KMS-11 (cell line): ENCODE data around the gene RAB15.

Source experiments
- H2AFZ ChIP-seq: fragments of 200-600 bp; sonication (generic); 2 replicates; pipeline ENCODE4 v1.6.1; 2016; ENCODE audit warnings: antibody characterized with exemption, mixed run types, low read depth
- H3K27ac ChIP-seq: fragments of 200-600 bp; sonication (generic); 2 replicates; pipeline ENCODE4 v1.6.1; 2016; ENCODE audit warnings: mild to moderate bottlenecking, mixed run types
- H3K27me3 ChIP-seq: fragments of 200-600 bp; sonication (generic); 2 replicates; pipeline ENCODE4 v1.6.1; 2017; ENCODE audit warnings: mild to moderate bottlenecking, low read depth, mixed run types, moderate library complexity; ENCODE audit not compliant: insufficient read depth
- H3K36me3 ChIP-seq: fragments of 200-600 bp; sonication (generic); 2 replicates; pipeline ENCODE4 v1.6.1; 2017; ENCODE audit warnings: mild to moderate bottlenecking, mixed run types; ENCODE audit not compliant: insufficient read depth
- H3K4me1 ChIP-seq: fragments of 200-600 bp; sonication (generic); 2 replicates; pipeline ENCODE4 v1.6.1; 2016; ENCODE audit warnings: mild to moderate bottlenecking, low read depth, mixed run types; ENCODE audit not compliant: poor library complexity, severe bottlenecking
- H3K4me2 ChIP-seq: fragments of 200-600 bp; sonication (generic); 2 replicates; pipeline ENCODE4 v1.7.0; 2016; ENCODE audit warnings: mild to moderate bottlenecking, mixed run types
- H3K4me3 ChIP-seq: fragments of 200-600 bp; sonication (generic); IDR thresholded peaks from 2 replicates; pipeline ENCODE4 v1.6.1; 2017; ENCODE audit warnings: low read depth, low read length, mixed read lengths; ENCODE audit not compliant: insufficient read depth
- H3K79me2 ChIP-seq: fragments of 200-600 bp; sonication (generic); 2 replicates; pipeline ENCODE4 v1.6.1; 2016; ENCODE audit warnings: low read depth, mixed run types; ENCODE audit not compliant: insufficient read depth
- H3K9ac ChIP-seq: fragments of 200-600 bp; sonication (generic); 2 replicates; pipeline ENCODE4 v1.6.1; 2016; ENCODE audit warnings: mild to moderate bottlenecking, mixed run types
- H4K20me1 ChIP-seq: fragments of 200-600 bp; sonication (generic); 2 replicates; pipeline ENCODE4 v1.6.1; 2016; ENCODE audit warnings: mild to moderate bottlenecking, mixed run types; ENCODE audit not compliant: insufficient read depth
- TF ChIP-seq, protein P1 (sequence below): fragments of 200-600 bp; sonication (generic); conservative IDR thresholded peaks from 2 replicates; pipeline ENCODE4 v1.6.1; 2017; ENCODE audit warnings: low read depth, mild to moderate bottlenecking, antibody characterized with exemption, low read length, moderate library complexity, mixed read lengths

The RAB15 gene

DNA sequence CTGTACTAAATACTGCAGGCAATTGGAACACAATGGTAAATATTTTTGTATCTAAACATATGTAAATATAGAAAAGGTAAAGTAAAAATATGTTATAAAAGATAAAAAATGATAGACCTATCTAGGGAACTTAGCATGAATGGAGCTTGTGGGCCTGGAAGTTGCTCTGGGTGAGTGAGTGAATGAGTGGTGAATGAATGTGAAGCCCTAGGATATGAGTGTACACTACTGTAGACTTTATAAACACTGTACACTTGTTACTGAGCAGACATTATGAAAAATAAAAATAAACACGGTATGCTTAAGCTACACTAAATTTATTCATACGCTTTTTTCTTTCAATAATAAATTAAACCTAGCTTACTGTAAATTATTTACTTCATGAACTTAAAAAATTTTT, 22.4 kb upstream of the RAB15 start:
- Histone ChIP-seq H4K20me1 (no peaks in the 10 kb centered on the region), H3K27me3 (no peaks in the 10 kb centered on the region), H3K79me2 (no peaks in the 10 kb centered on the region), H3K4me3 (no peak overlapping the region), H3K4me1 (peaks cover 8% of the 10 kb centered on the region), H3K4me2 (no peak overlapping the region), H3K36me3 (no peaks in the 10 kb centered on the region), H2AFZ (no peak overlapping the region), H3K27ac (no peak overlapping the region), H3K9ac (no peak overlapping the region)
- TF ChIP-seq, protein P1, sequence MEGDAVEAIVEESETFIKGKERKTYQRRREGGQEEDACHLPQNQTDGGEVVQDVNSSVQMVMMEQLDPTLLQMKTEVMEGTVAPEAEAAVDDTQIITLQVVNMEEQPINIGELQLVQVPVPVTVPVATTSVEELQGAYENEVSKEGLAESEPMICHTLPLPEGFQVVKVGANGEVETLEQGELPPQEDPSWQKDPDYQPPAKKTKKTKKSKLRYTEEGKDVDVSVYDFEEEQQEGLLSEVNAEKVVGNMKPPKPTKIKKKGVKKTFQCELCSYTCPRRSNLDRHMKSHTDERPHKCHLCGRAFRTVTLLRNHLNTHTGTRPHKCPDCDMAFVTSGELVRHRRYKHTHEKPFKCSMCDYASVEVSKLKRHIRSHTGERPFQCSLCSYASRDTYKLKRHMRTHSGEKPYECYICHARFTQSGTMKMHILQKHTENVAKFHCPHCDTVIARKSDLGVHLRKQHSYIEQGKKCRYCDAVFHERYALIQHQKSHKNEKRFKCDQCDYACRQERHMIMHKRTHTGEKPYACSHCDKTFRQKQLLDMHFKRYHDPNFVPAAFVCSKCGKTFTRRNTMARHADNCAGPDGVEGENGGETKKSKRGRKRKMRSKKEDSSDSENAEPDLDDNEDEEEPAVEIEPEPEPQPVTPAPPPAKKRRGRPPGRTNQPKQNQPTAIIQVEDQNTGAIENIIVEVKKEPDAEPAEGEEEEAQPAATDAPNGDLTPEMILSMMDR = no peak

DNA sequence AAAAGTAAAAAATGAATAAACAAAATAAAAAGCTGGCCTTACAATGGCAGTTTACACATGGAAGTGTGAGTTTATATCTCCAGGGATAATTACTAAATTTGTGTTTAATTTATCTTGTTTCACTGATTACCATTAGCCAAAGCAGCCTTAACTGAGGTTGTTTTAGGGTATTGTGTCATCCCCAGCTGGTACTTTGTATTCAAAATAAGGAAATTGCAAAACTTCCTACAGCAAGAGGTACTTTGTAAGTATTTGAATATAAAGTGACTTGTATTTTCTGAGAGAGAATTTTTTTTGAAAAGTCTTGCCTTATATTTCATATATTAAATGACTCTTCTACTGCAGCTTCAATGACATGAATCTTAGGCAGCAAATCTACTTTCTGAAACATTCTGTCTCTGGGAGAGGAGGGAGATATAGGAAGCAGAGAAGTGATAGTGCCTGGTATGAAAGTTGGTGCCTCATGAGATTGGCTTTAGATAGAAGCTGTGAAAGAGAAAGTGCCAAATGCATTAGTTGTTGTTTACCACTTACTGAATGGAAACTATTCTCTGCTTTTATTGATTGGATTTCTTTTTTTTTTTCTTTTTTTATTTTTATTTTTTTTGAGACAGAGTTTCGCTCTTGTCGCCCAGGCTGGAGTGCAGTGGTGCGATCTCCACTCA, 21.3 kb upstream of the RAB15 start:
- TF ChIP-seq, protein P1 = no peak
- Histone ChIP-seq H3K4me1 (peaks cover 8% of the 10 kb centered on the region), H3K27me3 (no peaks in the 10 kb centered on the region), H3K36me3 (no peaks in the 10 kb centered on the region), H3K9ac (no peak overlapping the region), H2AFZ (no peak overlapping the region), H3K27ac (no peak overlapping the region), H3K79me2 (no peaks in the 10 kb centered on the region), H4K20me1 (no peaks in the 10 kb centered on the region), H3K4me2 (no peak overlapping the region), H3K4me3 (no peak overlapping the region)

DNA sequence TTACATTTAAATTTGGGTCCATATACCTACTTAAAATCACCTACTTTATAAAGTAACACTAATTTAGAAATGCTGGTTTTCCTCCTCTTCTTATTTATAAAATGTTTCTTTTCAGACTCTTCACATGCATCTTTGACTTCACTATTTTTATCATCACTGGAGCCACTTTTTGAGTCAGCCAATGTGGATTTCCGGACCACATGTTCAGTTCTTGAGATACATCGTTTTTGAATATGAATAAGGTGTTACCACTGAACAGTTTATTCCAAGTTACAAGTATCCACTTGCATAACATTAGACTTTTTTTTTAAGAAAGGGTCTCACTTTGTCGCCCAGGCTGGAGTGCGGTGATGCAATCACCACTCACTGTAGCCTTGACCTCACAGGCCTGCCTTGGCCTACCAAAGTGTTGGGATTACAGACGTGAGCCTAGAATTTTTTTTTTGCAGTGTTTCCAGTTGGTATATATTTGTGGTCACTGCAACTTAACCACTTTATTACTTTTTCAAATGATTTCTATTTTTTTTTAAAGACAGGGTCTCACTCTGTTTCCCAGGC, 20.3 kb upstream of the RAB15 start:
- Histone ChIP-seq H3K9ac (no peak overlapping the region), H2AFZ (no peak overlapping the region), H3K27ac (no peak overlapping the region), H3K36me3 (no peaks in the 10 kb centered on the region), H3K4me3 (no peak overlapping the region), H3K4me1 (peaks cover 13% of the 10 kb centered on the region), H3K4me2 (no peak overlapping the region), H4K20me1 (no peaks in the 10 kb centered on the region), H3K79me2 (0 out of 2 replicates have a peak, but pooled peaks cover 8% of the 10 kb centered on the region), H3K27me3 (no peaks in the 10 kb centered on the region)
- TF ChIP-seq, protein P1 = no peak

DNA sequence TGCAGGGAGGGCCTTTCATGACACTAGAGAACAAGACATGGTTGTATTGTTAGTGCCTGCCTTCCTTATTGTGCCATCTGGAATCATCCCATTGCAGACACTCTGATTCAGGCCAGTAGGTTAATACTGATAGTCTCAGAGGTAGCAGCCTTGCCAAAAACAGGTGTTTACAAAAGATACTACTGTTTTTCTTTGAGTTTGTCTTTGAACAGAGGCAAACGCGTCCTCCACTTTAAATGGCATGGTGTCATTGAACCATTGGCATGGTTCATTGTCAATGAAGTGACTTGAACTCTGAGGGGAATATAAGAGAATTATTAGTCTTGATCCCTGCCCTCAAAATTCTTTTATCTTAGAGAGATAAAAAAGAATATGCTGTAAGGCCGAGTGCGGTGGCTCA, 18.8 kb upstream of the RAB15 start:
- TF ChIP-seq, protein P1 = no peak
- Histone ChIP-seq H3K4me1 (peaks cover 18% of the 10 kb centered on the region), H3K27me3 (no peaks in the 10 kb centered on the region), H3K27ac (no peak overlapping the region), H4K20me1 (no peaks in the 10 kb centered on the region), H3K4me2 (no peak overlapping the region), H3K36me3 (no peaks in the 10 kb centered on the region), H3K9ac (no peak overlapping the region), H3K79me2 (0 out of 2 replicates have a peak, but pooled peaks cover 8% of the 10 kb centered on the region), H2AFZ (no peak overlapping the region), H3K4me3 (no peak overlapping the region)
